Activated naive CD8-positive, alpha-beta T cell treated with anti-CD3 and anti-CD28 coated beads, Interleukin-2, amount 50 U/mL, for 24 hours (primary cell): ENCODE data around the gene CBL.

Experiments
- ATAC-seq: fragments of 150-1000 bp; cut with Tn5 transposase; one replicate; pipeline ENCODE4 v1.10.0; 2021
- DNase-seq: peaks from one replicate; pipeline ENCODE4 v3.0.0; 2021
- H3K27ac Mint-ChIP-seq: one replicate; pipeline ENCODE4 v1.8.0; 2021; ENCODE audit warnings: mild to moderate bottlenecking, mixed read lengths
- H3K27me3 Mint-ChIP-seq: one replicate; pipeline ENCODE4 v1.8.0; 2021; ENCODE audit warnings: mixed read lengths
- H3K36me3 Mint-ChIP-seq: one replicate; pipeline ENCODE4 v1.8.0; 2021; ENCODE audit warnings: low read depth, mixed read lengths
- H3K4me1 Mint-ChIP-seq: one replicate; pipeline ENCODE4 v1.8.0; 2021; ENCODE audit warnings: mixed read lengths
- H3K4me3 Mint-ChIP-seq: one replicate; pipeline ENCODE4 v1.8.0; 2021; ENCODE audit warnings: mild to moderate bottlenecking, moderate library complexity, mixed read lengths
- H3K9me3 Mint-ChIP-seq: one replicate; pipeline ENCODE4 v1.8.0; 2021; ENCODE audit warnings: mixed read lengths

The CBL gene

DNA sequence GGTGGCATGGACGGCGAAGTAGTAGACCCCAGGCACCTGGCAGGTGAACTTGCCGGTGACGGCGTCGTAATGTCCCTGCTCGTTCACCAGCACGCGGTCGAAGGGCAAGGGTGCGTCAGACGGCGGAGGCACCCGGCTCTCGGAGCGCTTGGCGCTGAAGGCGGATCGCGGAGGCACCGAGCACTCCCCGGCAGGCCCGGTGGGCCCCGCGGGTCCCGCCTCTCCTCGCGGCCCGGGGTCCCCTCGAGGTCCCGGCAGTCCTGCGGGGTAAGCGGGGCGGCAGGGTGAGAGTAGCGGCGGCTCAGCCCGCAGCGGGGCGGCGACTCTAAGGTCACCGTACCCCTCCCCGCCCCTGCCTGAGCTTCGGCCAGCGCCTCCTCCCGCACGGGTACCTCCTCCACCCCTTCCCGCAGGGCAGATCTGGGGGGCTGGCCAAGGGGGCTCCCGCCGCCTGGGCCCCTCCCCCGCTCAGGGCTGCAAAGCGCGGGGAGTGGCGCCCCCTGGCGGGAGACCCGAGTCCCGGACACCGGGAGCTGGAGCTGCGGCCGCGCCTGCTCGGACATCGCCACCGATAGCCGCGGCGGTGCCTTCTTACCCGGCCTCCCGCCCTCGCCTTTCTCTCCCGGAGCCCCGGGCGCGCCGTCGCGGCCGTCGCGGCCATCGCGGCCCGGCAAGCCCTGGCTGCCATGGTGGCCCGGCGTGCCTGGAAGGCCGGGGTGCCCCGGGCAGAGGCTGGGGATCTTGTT is 133.6 kb downstream of the CBL start:
- Mint-ChIP-seq H3K27me3 (peaks cover 31% of the 10 kb centered on the region), H3K4me1 (peaks cover 24% of the 10 kb centered on the region), H3K36me3 (peaks cover 4% of the 10 kb centered on the region), H3K9me3 (no peaks in the 10 kb centered on the region), H3K4me3 (no peak overlapping the region), H3K27ac (no peak overlapping the region)
- ATAC-seq (no peak), DNase-seq (peak; percentile 65)

GRCh38 chr11:119340335-119341221 is 134.4 kb downstream of the CBL start, which contains the start of gene C1QTNF5:
Gene C1QTNF5 (minus strand): TSS chr11:119340883. CDS start chr11:119340397, 486 bp downstream.
- Mint-ChIP-seq H3K36me3 (peaks cover 2% of the 10 kb centered on the region), H3K27me3 (peaks cover 31% of the 10 kb centered on the region), H3K27ac (no peak within 1 kb of the TSS), H3K4me1 (peaks cover 20% of the 10 kb centered on the region), H3K4me3 (no peak within 1 kb of the TSS), H3K9me3 (no peaks in the 10 kb centered on the region)
- DNase-seq: no peak
- ATAC-seq: no peak

GRCh38 chr11:119341222-119342022 is 135.3 kb downstream of the CBL start:
- no peak for DNase-seq
- H3K27me3 Mint-ChIP-seq: peaks cover 31% of the 10 kb centered on the region
- no peaks in the 10 kb centered on the region for H3K36me3 Mint-ChIP-seq
- ATAC-seq: no peak
- no peak overlapping the region for H3K4me3 Mint-ChIP-seq
- peaks cover 16% of the 10 kb centered on the region for H3K4me1 Mint-ChIP-seq
- no peak overlapping the region for H3K27ac Mint-ChIP-seq
- no peaks in the 10 kb centered on the region for H3K9me3 Mint-ChIP-seq

GRCh38 chr11:119342023-119342300 is 135.8 kb downstream of the CBL start:
- no peaks in the 10 kb centered on the region for H3K36me3 Mint-ChIP-seq
- DNase-seq (no peak), ATAC-seq (no peak)
- peaks cover 31% of the 10 kb centered on the region for H3K27me3 Mint-ChIP-seq
- H3K9me3 Mint-ChIP-seq: no peaks in the 10 kb centered on the region
- H3K4me1 Mint-ChIP-seq: peaks cover 16% of the 10 kb centered on the region
- no peak overlapping the region for H3K4me3 Mint-ChIP-seq
- H3K27ac Mint-ChIP-seq: no peak overlapping the region

DNA sequence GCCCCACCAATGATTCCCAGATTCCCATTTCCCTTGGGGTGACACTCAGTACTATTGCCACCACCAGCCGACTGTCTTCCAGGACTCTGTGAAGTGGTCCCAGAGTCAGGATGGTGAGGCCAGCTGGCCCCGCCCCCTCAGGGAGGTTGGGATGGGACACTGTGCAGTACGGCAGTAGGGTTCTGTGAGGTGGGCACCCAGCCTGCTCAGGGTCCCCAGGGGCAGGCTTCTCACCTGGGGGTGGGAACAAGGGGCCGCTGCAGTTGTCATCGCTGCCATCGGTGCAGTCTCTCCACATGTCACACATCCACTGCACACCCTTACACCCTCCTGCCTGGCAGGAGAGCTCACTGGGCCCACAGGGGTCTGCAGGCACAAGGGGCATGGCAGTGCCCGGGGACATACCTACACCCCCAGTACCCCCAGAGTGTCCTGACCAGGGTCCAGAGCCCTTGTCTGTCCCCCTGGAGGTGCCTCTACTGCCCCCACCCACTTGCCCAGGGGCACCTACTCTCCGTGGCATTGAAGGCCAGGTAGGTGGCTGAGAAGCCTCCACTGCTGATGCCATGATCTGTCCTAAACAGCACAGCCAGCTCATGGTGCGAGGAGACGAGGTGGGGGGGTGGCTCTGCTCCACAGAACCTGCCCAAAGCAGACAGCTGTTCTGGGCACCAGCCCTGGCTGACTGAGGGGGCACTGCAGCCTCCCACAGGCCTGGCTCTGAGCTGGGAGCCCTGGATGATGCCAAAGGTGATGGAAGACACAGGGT is 136.4 kb downstream of the CBL start:
- DNase-seq (no peak), ATAC-seq (no peak)
- H3K9me3 Mint-ChIP-seq: no peaks in the 10 kb centered on the region
- H3K27ac Mint-ChIP-seq: no peak overlapping the region
- no peaks in the 10 kb centered on the region for H3K36me3 Mint-ChIP-seq
- H3K4me3 Mint-ChIP-seq: no peak overlapping the region
- H3K27me3 Mint-ChIP-seq: peaks cover 31% of the 10 kb centered on the region
- H3K4me1 Mint-ChIP-seq: peaks cover 15% of the 10 kb centered on the region

DNA sequence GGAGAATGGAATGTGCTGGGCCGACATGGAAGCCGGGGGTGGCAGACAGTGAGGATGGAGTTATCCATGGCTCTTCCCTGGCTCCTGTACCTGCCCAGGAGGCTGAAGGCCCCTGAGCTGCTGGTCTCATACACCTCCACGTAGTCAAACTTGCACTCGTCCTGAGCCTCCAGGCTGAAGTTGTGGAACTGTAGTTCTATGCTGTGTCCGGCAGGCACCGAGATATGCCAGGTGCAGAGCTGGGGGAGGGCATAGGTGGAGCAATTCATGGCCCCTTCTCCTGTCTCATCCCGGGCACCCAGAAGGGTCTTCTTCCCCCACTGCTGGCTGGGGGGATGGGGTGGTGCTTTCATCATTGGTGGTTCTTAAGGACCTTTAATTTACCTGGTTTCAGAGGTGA is 137.6 kb downstream of the CBL start:
- Mint-ChIP-seq H3K9me3 (no peaks in the 10 kb centered on the region), H3K4me1 (peaks cover 8% of the 10 kb centered on the region), H3K27me3 (peaks cover 25% of the 10 kb centered on the region), H3K27ac (no peak overlapping the region), H3K36me3 (no peaks in the 10 kb centered on the region), H3K4me3 (no peak overlapping the region)
- no peak for ATAC-seq
- no peak for DNase-seq

- no peak overlapping the region for H3K4me3 Mint-ChIP-seq
- no peaks in the 10 kb centered on the region for H3K36me3 Mint-ChIP-seq
- no peak for ATAC-seq
- DNase-seq: no peak
- H3K27me3 Mint-ChIP-seq: peaks cover 18% of the 10 kb centered on the region
- H3K9me3 Mint-ChIP-seq: no peaks in the 10 kb centered on the region
- H3K27ac Mint-ChIP-seq: no peak overlapping the region
- peaks cover 4% of the 10 kb centered on the region for H3K4me1 Mint-ChIP-seq
Observed at GRCh38 chr11:119344291-119345010, 138.3 kb downstream of the CBL start.

- H3K4me1 Mint-ChIP-seq: peaks cover 4% of the 10 kb centered on the region
- no peak for DNase-seq
- no peak overlapping the region for H3K4me3 Mint-ChIP-seq
- H3K9me3 Mint-ChIP-seq: no peaks in the 10 kb centered on the region
- H3K27ac Mint-ChIP-seq: no peak overlapping the region
- no peaks in the 10 kb centered on the region for H3K36me3 Mint-ChIP-seq
- ATAC-seq: no peak
- peaks cover 17% of the 10 kb centered on the region for H3K27me3 Mint-ChIP-seq
Observed at GRCh38 chr11:119345685-119346084, 139.5 kb downstream of the CBL start.

GRCh38 chr11:119346605-119347004 is 140.5 kb downstream of the CBL start, which contains the start of gene MFRP:
Gene MFRP (minus strand): TSS chr11:119346705. CDS start chr11:119346513, 192 bp downstream.
- no peak for DNase-seq
- H3K27ac Mint-ChIP-seq: no peak within 1 kb of the TSS
- H3K4me1 Mint-ChIP-seq: no peaks in the 10 kb centered on the region
- no peak within 1 kb of the TSS for H3K4me3 Mint-ChIP-seq
- no peak for ATAC-seq
- H3K36me3 Mint-ChIP-seq: no peaks in the 10 kb centered on the region
- H3K27me3 Mint-ChIP-seq: peaks cover 17% of the 10 kb centered on the region
- no peaks in the 10 kb centered on the region for H3K9me3 Mint-ChIP-seq

GRCh38 chr11:119347242-119347641 is 141.1 kb downstream of the CBL start:
- DNase-seq: no peak
- no peaks in the 10 kb centered on the region for H3K4me1 Mint-ChIP-seq
- no peak for ATAC-seq
- no peak overlapping the region for H3K4me3 Mint-ChIP-seq
- H3K27me3 Mint-ChIP-seq: peaks cover 16% of the 10 kb centered on the region
- H3K36me3 Mint-ChIP-seq: no peaks in the 10 kb centered on the region
- no peaks in the 10 kb centered on the region for H3K9me3 Mint-ChIP-seq
- H3K27ac Mint-ChIP-seq: no peak overlapping the region

GRCh38 chr11:119347940-119348605 is 141.9 kb downstream of the CBL start:
- no peaks in the 10 kb centered on the region for H3K4me1 Mint-ChIP-seq
- no peak for ATAC-seq
- no peak overlapping the region for H3K27ac Mint-ChIP-seq
- H3K27me3 Mint-ChIP-seq: peaks cover 19% of the 10 kb centered on the region
- no peaks in the 10 kb centered on the region for H3K9me3 Mint-ChIP-seq
- no peak overlapping the region for H3K4me3 Mint-ChIP-seq
- H3K36me3 Mint-ChIP-seq: no peaks in the 10 kb centered on the region
- no peak for DNase-seq

DNA sequence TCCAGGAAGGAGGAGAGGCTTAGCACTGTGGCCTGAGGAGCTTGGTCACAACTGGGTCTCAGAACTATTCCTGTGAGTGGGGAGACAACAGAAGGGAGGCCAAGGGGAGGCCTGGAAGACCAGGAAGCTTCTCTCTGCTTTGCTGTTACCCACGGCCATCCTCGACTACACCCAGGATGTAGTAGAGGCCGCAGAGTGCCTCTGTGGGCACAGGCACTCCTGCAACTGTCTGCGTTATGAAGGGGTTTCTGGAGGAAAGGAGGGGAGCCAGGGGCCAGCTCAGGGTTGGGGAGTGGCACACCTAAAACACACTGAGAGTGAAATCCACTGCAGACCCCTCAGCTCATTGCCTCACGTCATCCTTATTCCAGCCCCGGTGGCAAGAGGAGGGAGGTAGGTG is 144.2 kb downstream of the CBL start:
- Mint-ChIP-seq H3K9me3 (no peaks in the 10 kb centered on the region), H3K4me1 (no peaks in the 10 kb centered on the region), H3K4me3 (no peak overlapping the region), H3K27me3 (peaks cover 25% of the 10 kb centered on the region), H3K36me3 (no peaks in the 10 kb centered on the region), H3K27ac (no peak overlapping the region)
- no peak for DNase-seq
- ATAC-seq: no peak

DNA sequence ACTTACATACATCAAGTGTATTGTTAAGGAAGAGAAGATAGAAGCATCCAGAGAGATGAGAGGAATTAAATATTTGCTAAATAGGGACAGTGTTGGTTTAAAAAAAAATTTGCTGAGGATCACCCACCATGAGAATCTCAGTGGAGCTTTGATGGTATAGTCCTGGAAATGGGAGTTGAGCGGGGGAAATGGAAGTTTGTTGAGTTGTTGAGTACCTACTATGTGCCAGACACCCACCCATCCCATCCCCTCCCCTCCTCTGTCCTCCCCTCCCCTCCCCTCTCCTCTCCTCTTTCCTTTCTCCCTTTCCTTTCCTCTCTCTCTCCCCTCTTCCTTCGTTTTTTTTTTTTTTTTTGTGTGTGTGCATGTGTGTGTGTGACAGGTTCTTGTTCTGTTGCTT is 145.1 kb downstream of the CBL start:
- no peak for DNase-seq
- peaks cover 34% of the 10 kb centered on the region for H3K27me3 Mint-ChIP-seq
- H3K4me3 Mint-ChIP-seq: no peak overlapping the region
- no peak overlapping the region for H3K27ac Mint-ChIP-seq
- no peaks in the 10 kb centered on the region for H3K9me3 Mint-ChIP-seq
- ATAC-seq: no peak
- H3K4me1 Mint-ChIP-seq: no peaks in the 10 kb centered on the region
- no peaks in the 10 kb centered on the region for H3K36me3 Mint-ChIP-seq
